GM12874 (cell line): ENCODE data around the gene NRTN.

Experiments used
- TF ChIP-seq, protein P1 (sequence below): IDR thresholded peaks from 2 replicates; pipeline ENCODE4 v1.5.1; 2011; ENCODE audit warnings: low read depth, mild to moderate bottlenecking, control low read depth, low read length, moderate library complexity; ENCODE audit not compliant: insufficient read depth

NRTN gene

DNA sequence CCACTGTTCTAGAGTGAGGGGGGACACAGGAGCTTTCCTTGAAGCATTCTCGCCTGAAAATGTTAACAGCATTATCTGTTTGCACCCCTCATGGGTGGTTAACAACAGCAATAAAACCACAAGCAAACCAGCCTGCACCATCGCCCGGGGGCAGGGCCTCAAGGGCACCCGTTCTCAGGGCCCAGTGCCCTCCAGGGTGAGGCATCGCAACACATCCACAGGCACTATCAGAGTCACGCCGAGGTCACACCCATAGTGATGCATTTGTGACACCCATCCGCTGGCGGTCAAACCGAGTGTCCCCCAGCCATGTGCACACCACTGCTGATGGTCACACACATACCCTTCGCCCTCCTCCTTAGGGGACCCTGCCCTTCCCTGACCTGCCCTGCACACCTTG is 60.9 kb downstream of the NRTN start:
- TF ChIP-seq, protein P1, sequence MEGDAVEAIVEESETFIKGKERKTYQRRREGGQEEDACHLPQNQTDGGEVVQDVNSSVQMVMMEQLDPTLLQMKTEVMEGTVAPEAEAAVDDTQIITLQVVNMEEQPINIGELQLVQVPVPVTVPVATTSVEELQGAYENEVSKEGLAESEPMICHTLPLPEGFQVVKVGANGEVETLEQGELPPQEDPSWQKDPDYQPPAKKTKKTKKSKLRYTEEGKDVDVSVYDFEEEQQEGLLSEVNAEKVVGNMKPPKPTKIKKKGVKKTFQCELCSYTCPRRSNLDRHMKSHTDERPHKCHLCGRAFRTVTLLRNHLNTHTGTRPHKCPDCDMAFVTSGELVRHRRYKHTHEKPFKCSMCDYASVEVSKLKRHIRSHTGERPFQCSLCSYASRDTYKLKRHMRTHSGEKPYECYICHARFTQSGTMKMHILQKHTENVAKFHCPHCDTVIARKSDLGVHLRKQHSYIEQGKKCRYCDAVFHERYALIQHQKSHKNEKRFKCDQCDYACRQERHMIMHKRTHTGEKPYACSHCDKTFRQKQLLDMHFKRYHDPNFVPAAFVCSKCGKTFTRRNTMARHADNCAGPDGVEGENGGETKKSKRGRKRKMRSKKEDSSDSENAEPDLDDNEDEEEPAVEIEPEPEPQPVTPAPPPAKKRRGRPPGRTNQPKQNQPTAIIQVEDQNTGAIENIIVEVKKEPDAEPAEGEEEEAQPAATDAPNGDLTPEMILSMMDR: no peak

DNA sequence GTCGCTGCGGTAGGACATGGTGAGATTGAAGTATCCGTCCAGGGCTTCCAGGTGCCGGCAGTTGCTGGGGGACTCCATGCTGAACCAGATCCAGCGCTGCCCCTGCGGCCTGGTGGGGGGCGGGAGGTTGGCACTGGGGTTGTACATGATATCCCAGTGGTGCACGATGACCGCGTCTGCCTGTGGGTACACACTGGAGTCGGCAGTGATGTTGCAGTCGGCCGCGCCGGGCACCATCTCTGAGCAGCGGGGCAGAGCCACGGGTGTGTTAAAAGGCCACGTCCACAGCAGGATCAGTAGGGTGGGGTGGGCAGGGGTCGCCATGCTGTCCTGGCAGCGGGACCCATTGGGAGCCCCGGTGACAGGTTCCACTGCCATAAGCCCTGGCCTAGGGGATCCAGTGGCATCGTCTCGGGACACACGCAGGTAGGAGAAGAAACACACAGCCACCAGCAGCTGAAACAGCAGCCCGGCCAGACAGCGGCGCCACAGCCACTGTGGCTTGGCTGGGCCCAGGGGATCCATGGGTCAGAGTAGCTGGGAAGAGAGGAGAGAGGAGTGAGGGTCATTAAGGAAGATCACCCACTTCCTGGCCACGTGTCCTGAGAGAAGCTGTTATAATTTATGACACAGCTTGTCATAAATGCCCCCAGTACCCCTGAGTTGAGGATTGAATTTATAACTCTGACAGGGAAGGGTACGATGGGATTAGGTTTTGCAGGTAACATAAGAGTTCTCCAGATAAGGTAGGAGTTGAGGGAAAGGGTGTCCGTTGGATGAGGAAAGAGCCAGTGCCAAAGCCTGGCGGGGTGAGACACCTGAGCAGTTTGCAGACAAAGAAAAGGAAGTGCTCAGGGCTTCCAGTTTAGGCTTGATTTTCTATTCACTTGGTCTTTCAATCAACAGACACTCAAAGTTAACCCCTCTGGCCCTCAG is 62.6 kb downstream of the NRTN start:
- TF ChIP-seq, protein P1: no peak

DNA sequence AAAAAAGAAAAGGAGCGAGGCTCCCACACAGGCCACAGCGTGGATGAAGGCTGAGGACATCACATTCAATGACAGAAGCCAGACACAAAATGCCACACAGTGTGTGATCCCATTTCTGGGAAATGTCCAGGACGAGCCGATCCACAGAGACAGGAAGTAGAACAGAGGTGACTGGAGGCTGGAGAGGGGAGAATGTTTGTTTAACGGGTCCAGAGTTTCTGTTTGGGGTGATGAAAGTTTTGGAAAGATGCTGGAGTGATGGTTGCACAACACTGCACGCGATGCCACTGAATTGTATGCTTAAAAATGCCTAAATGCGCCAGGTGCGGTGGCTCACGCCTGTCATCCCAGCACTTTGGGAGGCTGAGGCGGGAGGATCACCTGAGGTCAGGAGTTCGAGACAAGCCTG is 66.1 kb downstream of the NRTN start:
- TF ChIP-seq, protein P1: no peak

DNA sequence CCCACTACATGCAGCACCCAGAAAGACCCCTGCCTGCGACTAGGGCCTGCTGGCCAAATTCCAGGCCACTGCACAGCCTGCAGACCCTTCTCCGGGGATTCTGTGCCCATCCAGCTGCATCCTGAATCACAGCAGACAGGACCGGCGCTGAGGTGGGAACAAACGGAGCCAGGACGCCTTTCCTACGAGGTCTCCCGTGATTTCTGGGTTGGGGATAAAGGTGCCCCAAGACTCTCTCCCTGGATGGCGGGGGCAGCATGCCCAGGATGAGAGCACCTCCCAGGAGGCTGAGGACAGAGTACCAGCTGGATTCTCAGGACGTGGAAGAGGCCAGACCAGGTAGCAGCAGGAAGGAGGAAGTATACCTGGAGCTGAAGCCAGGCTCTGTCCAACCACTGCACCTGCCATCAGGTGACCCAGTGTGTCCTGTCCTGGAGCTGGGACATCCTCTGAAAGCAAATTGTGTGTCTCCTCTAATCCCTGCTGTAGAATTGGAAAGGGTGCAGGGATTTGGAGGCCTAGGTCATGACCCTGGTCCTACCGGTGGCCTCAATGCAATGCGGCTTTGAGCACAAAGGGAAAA is 68.8 kb downstream of the NRTN start:
- TF ChIP-seq, protein P1: no peak

DNA sequence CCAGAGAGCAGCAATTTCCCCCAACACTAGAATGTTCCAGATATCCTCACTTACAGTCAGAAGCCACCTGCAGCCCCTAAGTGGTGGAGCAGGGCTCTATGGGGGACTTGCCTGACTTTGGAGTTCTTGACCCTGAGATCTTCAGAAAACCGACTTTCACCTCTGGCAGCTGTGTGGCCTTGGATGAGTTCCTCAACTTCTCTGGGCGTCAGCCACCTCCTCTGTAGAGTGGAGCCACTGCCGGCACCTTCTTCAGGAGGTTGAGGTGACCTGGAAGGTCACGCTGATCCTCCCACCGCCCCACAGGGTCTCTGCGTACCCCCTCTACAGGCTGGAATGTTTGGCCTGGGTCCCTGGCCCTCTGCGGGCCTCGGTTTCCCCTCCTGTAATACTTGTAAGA is 72.6 kb downstream of the NRTN start:
- TF ChIP-seq, protein P1: no peak

DNA sequence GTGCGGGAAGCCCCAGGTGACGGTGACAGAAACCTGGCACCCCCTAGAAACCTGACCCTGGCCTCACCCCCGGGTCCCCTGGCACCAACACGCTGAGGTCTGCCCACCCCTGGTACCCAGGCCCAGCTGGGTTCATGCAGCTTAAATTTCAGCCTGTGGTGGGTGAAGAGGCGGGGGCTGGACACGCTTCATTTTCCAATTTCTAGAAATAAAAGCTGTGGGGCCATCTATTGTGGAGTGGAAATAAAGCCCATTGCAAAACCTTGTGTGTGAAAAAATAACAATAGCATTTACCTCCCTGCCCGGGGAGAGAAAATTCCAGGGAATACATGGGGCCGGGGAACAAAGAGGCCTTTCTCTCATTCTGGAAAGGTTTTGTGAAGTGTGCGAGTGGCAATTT is 73.0 kb downstream of the NRTN start:
- TF ChIP-seq, protein P1: no peak
